A673 (cell line): ENCODE results near the gene LGALS3BP. TPM values are rescaled to one million over a fixed set of nuclear protein-coding genes. Genes with fewer than 3 reads are reported as not detected.

Source experiments
- BruUV-seq: library from RNA; stranded (reverse); fragments of 400-500 nt; replicated peaks from 2 replicates; lab custom pipeline; 2021; lab: Mats Ljungman, UMichigan
- CTCF ChIA-PET: fragments of 300-600 bp; sonication (Branson Sonifier 250); formaldehyde crosslinking; loops from one replicate; lab custom pipeline; 2022; ENCODE audit warnings: antibody characterized with exemption; lab: Charles Lee
- POLR2A ChIA-PET: fragments of 300-600 bp; sonication (Branson Sonifier 250); formaldehyde crosslinking; loops from one replicate; lab custom pipeline; 2022; ENCODE audit warnings: antibody characterized with exemption; ENCODE audit not compliant: low non-redundant PET; lab: Charles Lee
- DNase-seq: peaks from one replicate; pipeline ENCODE4 v3.0.0-alpha.2; 2015; ENCODE audit warnings: low spot score
- H3K27ac ChIP-seq: fragments of 200-600 bp; sonication (generic); 2 replicates; pipeline ENCODE4 v1.5.1; 2016; ENCODE audit warnings: mixed run types, low read depth, mild to moderate bottlenecking, mixed read lengths, antibody characterized with exemption, low read length; ENCODE audit not compliant: poor library complexity, severe bottlenecking
- H3K27me3 ChIP-seq: fragments of 200-600 bp; sonication (generic); replicated peaks from 2 replicates; pipeline ENCODE4 v1.6.1; 2017; ENCODE audit warnings: mixed run types, low read depth, mild to moderate bottlenecking, mixed read lengths, antibody characterized with exemption, low read length; ENCODE audit not compliant: insufficient read depth, poor library complexity
- H3K36me3 ChIP-seq: fragments of 200-600 bp; sonication (generic); 2 replicates; pipeline ENCODE4 v1.6.1; 2016; ENCODE audit warnings: mixed run types, mild to moderate bottlenecking, mixed read lengths, antibody characterized with exemption, low read length; ENCODE audit not compliant: insufficient read depth, poor library complexity, severe bottlenecking
- H3K4me1 ChIP-seq: fragments of 200-600 bp; sonication (generic); 2 replicates; pipeline ENCODE4 v1.6.1; 2017; ENCODE audit warnings: mixed run types, mild to moderate bottlenecking, mixed read lengths, antibody characterized with exemption, low read length; ENCODE audit not compliant: insufficient read depth, poor library complexity, severe bottlenecking
- H3K4me3 ChIP-seq: fragments of 200-600 bp; sonication (generic); 2 replicates; pipeline ENCODE4 v1.5.1; 2016; ENCODE audit warnings: low read depth, mixed run types, mild to moderate bottlenecking, mixed read lengths, low read length; ENCODE audit not compliant: poor library complexity, severe bottlenecking
- H3K9me3 ChIP-seq: fragments of 200-600 bp; sonication (generic); 2 replicates; pipeline ENCODE4 v1.6.1; 2016; ENCODE audit warnings: mixed run types, low read depth, mild to moderate bottlenecking, mixed read lengths, antibody characterized with exemption, low read length; ENCODE audit not compliant: poor library complexity, severe bottlenecking
- CTCF ChIP-seq: fragments of 300-800, 200-600 bp; sonication (generic); conservative IDR thresholded peaks from 2 replicates; pipeline ENCODE4 v1.5.1; 2017; ENCODE audit warnings: low read depth, mild to moderate bottlenecking, antibody characterized with exemption, low read length, moderate library complexity, mixed read lengths
- EZH2 ChIP-seq: fragments of 200-600 bp; sonication (generic); IDR thresholded peaks from 2 replicates; pipeline ENCODE4 v1.6.1; 2017; ENCODE audit warnings: borderline replicate concordance, low read depth, mild to moderate bottlenecking, mixed read lengths, antibody characterized with exemption, low read length; ENCODE audit not compliant: poor library complexity, severe bottlenecking
- intact Hi-C: fragments of 100-400 bp; cut with micrococcal nuclease; formaldehyde crosslinking; loops from one replicate; pipeline ENCODE4 v1.10.0; 2022; ENCODE audit not compliant: unreplicated experiment
- total RNA-seq: library from RNA; stranded (reverse); gene quantifications from 2 replicates; pipeline ENCODE4 v1.2.3, GENCODE V29; 2021

Gene LGALS3BP
- total RNA-seq, 1 experiment from 2014 or later = 295 TPM

DNA sequence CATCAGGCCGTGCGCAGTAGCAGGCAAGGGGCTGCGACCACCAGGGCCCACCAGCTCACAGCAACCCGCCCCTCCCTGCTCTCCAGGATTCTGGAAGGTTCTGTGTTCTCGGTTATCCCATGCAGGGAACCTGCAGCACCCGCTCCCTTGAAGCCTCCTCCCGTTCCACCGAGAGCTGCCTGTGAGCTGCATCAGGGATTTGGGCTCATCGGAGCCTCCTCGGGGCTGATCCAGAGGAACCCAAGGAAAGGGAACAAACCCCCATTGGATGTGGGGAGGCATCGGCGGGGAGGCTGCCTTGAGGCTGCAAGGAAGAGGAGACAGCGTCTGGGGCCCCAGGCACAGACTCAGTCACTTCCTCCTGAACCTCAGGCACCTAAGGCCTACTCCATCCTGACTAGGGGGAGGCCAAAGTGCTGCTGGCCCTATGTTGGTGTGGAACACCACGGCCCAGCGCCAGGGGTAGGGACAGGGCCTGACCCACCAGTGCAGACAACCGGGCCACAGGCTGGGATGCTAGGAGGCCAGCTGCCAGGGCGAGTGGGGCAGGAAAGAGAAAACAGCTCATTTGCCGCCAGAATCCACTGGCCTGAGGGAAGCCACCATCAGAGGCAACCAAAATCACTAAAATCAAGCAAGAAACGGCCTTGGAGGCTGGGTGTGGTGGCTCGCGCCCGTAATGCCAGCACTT, 14.4 kb upstream of the LGALS3BP start:
- TF ChIP-seq CTCF (no peak), EZH2 (no peak)
- H3K4me3 ChIP-seq = no peak overlapping the region
- no peak overlapping the region for H3K27ac ChIP-seq
- ChIA-PET CTCF (interaction anchor here (0.6 kb wide), 1 partner anchor 151 kb away, joined by 3 read pairs; no protein-coding TSS in a partner anchor), POLR2A (no interaction called here)
- intact Hi-C loops = no loop called here
- H3K4me1 ChIP-seq = no peaks in the 10 kb centered on the region
- H3K9me3 ChIP-seq = no peaks in the 10 kb centered on the region
- H3K36me3 ChIP-seq = peaks cover 60% of the 10 kb centered on the region
- no peak for DNase-seq
- BruUV-seq = no TSS peak
- H3K27me3 ChIP-seq = no peaks in the 10 kb centered on the region

- TF ChIP-seq CTCF (peak; percentile 86), EZH2 (no peak)
- POLR2A ChIA-PET = no interaction called here
- Histone ChIP-seq H3K9me3 (no peaks in the 10 kb centered on the region), H3K27me3 (no peaks in the 10 kb centered on the region), H3K4me3 (no peak overlapping the region), H3K36me3 (peaks cover 58% of the 10 kb centered on the region), H3K27ac (no peak overlapping the region), H3K4me1 (no peaks in the 10 kb centered on the region)
- intact Hi-C loops = no loop called here
- peak; percentile 67 for DNase-seq
- no TSS peak for BruUV-seq
- CTCF ChIA-PET = no interaction called here
Observed at GRCh38 chr17:78993241-78993956, 13.7 kb upstream of the LGALS3BP start.

- no peak for TF ChIP-seq CTCF
- TF ChIP-seq EZH2 = no peak
- no peaks in the 10 kb centered on the region for H3K27me3 ChIP-seq
- no peaks in the 10 kb centered on the region for H3K4me1 ChIP-seq
- no TSS peak for BruUV-seq
- CTCF ChIA-PET = no interaction called here
- no peak overlapping the region for H3K27ac ChIP-seq
- POLR2A ChIA-PET = no interaction called here
- intact Hi-C loops = no loop called here
- H3K4me3 ChIP-seq = no peak overlapping the region
- peaks cover 50% of the 10 kb centered on the region for H3K36me3 ChIP-seq
- DNase-seq = no peak
- H3K9me3 ChIP-seq = no peaks in the 10 kb centered on the region
Observed at GRCh38 chr17:78992542-78993212, 13.0 kb upstream of the LGALS3BP start.
